HG03460 (cell line): Measurements from ENCODE around the gene COL5A1.
"Not testable (repeated sequence)": the region's sequence is repeated elsewhere in the genome, so short reads cannot be mapped to it uniquely, and the experiment has no call there.

ENCODE experiments used
- ATAC-seq: cut with Tn5 transposase; IDR thresholded peaks from one replicate; pipeline ENCODE4 v1.9.1; 2021; ENCODE audit not compliant: unreplicated experiment

Gene COL5A1

DNA sequence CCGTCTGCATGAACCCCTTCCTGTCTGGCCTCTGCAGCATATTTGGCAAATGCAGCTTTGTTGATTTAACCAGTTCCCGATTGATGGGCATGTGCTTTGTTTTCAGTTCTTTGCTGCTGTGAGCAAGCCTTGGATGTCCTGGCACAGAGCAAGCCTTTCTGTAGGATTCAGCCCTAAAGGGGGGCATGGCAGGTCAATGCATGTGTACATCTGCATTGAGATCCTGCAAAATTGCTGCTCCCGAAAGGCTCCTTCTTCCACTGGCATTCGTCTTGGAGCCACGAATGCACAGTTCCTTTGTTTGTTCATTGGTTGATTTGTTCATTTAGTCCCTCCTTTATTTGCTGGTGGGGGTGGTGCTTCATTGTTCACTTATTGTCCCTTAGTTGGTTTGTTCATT, 34.8 kb downstream of the COL5A1 start:
- ATAC-seq = no peak

DNA sequence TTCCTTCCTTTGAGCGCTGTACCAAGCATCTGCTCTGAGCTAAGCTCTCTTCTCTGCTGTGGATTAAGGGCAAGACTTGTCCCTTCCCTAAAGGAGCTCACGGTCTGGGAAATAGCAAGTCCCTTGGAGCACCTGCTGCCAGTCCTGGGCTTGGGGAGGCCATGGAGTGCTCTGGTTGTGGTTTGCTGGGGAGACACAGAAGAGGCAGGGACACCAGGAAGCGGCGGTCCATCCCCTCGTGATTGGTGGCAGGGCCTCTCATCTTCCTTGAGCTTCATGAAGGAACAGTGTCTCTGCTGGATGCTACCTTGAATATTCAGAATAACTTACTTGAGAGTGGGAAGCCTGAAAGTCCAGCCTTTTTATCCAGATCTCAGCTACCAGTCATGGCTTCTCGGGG, 35.3 kb downstream of the COL5A1 start:
- no peak for ATAC-seq

DNA sequence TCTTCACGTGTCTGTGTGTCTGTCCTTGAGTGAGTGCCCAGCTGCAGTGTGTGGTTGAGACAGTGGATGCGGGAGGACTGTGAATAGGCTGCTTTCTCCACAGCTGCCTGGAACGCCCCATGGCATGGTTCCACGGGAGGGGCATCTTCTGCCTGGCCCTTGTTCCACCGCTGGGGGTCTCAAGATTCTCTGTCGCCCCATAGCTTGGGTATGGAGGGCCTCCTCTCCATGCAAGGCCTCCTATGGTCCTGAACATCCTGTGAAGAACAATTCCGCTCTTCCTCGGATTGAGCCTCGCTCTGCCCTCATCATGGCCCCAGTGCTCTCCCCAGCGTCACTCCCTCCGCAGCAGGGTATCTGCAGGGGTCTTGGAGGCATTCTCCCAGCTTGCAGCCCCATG, 36.1 kb downstream of the COL5A1 start:
- ATAC-seq = no peak

DNA sequence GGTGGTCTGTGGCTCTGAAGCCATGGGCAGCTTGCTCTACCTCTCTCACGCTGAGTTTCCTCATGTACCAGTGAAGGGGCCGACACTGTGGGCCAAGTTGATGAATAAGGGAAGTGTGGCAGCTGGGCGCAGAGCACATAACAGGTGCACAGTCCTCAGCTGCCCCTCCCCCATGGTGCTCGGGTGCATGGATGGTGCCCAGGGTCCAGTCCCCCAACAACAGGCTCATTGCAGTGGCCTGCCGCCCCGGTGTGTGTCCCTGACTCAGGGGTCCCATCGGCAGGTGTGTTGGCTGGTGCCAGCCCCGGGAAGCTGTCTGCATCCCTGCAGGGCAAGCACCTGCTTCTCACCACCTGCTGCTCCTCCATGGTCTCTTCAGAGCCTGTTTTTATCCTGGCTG, 36.6 kb downstream of the COL5A1 start:
- no peak for ATAC-seq

DNA sequence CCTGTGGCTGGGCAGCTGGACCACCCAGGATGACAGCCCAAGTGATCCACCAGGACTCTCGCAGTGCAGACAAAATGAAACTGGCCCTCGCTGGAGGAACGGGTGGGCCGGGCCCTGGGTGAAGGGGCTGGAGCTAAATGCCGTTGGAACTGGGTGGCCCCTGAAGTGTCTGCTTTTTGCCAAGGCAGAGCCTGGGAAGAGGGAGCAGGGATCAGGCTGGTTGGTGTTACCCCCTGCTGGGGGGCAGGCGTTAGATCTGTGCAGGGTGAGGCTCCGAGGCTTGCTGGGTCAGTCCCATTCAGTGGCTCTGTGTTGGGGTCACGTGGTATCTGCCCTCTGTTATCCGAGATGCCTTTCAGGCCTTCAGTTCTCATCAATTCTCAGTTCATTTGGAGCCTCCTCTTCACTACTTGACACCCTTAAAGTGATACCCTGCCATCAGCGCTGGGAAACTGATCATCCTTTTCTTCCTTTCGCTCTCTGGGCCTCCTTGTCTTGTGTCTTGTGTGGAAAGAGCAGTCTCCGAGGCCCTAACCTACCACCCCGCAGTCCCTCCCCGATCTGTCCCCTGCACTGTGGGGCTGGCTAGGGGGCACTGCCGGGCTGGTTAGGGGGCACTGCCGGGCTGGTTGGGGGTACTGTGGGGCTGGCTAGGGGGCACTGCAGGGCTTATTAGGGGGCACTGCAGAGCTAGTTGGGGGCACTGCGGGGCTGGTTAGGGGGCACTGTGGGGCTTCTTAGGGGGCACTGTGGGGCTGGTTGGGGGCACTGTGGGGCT, 37.3 kb downstream of the COL5A1 start:
- ATAC-seq = no peak

DNA sequence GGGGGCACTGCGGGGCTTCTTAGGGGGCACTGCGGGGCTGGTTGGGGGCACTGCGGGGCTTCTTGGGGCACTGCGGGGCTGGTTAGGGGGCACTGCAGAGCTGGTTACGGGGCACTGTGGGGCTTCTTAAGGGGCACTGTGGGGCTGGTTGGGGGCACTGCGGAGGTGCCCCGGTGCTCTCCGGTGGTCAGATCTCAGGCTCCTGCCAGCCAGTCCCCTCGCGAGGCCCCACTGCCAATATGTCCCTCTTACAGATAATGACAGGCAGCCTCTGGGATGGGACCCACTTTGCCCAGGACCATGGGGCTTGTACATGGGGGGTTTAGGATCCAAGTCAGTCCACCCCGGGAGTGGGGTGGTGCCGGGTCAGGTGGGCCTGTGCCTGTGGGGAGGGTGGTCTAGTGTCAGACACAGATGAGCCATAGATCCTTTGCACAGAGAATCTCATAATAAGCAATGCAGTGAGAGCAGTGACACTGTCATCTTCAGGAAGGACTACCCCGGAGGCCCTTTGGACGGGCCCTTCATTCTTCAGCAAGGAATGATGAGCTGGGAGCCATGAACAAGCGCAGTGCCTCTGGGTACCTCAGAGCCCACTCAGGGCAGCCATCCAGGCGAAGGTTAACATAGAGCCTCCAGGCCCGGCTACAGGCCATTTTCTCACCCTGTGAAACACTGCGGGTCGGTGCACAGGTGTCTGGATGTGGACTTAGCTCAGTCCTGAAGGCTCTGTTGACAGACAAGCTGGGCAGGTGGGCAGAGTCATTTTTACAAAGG, 38.2 kb downstream of the COL5A1 start:
- no peak for ATAC-seq

DNA sequence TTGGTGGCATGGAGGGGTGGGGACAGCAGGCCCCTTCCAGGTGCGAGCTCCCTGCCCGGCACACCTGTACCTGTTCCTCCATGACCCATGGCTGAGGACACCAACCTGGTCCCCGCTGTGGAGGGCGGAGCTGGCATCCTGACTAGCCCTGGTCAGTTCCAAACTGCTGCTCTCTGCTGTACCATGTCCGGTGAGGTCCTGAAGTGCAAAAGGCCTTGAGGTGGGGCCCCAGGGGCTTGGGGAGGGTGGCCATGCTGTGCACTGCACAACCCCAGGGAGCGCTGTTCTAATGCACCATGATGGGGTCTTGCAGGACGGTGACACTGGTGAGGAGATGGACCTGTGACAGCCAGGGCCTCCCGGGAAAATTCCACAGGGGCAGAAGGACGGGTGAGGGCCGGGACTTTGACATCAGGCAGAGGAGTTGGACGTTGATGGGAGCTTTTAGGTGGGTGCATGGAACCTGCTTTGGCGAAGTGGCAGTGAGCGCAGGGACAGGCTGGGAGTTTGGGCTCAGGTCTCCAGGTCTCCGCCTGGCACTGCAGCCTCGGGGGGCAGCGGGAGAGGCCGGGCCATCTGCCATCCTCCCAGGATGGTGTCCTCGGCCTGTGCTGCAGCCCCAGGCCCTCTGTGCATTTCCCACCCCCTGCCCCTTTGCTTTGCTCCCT, 38.9 kb downstream of the COL5A1 start:
- ATAC-seq = no peak

DNA sequence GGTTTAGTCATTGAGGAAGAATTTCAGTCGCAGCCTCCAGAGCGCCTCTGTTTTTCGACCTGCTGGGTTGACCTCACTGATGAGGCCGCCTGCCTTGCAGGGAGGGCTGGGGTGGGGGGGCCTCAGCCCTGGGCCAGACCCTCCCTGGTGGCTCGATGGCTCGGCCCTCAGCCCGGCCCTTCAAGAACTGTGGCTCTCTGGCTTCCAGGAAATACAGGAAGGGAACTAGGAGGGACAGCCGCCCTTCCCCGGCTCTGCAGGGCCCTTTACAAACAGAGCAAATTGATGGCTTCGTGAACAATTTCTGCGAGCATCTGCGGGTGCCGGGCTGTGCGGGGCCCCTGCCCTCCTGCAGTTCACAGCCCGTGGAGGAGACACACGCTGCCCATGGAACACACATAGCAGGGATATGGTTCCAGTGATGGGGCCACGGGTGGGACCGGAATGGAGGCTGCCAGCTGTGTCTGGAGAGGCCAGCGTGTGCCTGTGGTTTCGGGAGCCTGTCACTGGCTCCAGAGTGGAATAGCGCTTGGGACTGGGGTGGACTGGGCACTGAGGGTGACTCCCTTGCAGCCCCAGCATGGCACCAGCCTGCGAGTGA, 39.6 kb downstream of the COL5A1 start:
- no peak for ATAC-seq

DNA sequence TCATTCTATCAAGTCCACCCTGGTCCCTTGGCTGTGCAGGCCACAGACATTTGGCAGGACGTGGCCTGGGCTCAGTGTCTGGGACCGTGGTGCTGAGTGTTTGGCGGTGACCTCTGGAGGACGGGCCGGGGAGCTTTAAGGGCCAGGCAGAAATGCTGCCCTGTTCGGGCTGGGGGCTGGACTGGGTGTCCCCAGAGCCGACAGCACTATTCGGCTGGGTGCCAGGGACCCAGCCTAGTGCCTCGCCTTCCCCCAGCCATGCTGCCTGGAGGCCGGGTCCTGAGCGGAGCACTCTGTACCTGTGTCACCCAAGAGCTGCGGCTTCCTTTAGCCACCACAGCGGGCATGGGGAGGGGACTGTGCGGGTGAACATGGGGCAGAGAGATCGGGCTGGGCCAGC, 40.4 kb downstream of the COL5A1 start:
- ATAC-seq = no peak

DNA sequence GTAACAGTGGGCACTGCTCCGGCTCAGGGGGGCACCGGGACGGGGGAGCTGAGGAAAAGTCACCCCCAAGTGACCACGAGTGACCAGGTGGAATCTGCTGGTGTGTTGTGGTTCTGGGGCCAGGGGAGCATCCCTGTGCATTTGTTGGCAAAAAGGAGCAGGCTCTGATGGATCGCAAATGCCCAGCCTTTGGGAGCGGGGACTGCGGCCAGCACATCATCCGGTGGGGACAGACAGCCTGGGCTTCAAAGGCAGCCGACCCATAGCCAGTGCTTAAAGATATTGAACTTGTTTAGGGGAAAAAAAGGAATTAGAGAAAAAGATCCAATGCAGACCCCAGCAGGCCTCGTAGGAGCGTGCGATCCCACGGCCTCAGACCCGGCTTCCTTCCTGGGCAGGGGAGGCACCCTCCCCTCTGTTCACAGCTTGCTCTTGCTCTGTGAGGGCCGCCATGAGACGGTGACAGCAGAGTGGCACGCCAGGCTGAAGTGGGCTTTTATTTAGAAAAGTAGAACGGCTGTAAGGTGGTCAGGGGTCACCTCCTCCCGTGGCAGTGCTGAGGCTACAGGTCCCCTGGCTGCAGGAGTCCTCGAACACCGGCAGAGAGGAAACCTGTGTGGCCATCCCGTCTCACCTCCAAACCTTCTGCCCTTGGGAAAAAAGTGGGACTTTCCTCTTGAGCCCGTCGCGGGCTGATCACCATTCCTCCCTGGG, 41.2 kb downstream of the COL5A1 start:
- no peak for ATAC-seq

DNA sequence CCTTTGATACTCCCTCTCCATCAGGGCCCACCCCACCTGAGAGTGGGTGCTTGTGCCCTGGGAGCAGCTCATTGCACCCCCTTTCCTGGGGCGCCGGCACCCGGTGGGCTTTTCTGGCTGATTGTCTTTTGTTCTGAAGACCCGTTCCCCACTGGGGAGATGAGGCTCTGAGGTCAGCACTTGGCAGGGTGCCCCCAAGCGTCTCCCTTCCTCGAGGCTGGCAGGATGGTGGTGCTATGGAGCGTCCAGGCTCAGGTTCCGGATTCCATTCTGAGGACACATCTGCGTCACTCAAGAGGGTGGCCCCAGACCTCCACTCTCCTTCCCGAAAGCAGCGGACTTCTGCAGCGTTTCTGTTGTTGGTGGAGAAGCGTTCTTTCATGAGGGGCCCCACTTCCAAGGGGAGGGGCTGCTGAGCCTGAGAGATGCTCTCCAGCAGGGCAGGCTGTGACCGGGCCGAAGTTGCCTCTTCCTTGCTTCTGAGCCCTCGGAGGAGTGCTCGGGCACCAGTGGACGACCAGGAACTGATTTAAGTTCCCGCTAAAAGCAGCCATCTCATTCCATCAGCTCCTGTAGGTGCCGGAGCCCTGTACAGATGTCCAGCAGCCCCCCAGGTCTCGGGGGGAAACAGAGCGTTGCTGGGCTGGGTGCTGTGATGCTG, 42.2 kb downstream of the COL5A1 start:
- no peak for ATAC-seq

DNA sequence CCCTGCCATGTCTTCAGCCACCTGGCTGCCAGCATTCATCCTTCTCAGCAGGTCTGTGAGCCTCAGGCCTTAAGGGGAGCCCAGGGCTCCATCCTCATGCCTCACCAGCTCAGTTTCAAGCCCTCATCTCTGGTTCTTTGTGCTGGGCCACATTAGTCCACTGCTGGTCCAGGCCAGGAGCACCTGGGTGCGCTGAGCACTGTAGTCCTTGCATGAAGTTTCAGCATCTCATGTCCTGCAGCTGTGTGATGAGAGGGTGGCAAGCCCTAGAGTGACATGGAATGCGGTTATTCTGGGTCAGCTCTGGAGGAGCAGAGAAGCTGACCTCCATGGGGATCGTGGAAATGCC, 42.7 kb downstream of the COL5A1 start:
- no peak for ATAC-seq

DNA sequence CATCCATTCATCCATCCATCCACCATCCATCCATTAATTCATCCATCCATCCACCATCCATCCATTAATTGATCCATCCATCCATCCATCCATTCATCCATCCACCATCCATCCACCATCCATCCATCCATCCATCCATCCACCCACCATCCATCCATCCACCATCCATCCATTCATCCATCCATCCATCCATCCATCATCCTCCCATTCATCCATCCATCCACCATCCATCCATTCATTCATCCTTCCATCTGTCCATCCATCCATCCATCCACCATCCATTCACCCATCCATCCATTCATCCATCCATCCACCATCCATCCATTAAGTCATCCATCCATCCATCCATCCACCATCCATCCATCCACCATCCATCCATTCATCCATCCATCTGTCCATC, 43.3 kb downstream of the COL5A1 start:
- ATAC-seq = not testable (repeated sequence)

DNA sequence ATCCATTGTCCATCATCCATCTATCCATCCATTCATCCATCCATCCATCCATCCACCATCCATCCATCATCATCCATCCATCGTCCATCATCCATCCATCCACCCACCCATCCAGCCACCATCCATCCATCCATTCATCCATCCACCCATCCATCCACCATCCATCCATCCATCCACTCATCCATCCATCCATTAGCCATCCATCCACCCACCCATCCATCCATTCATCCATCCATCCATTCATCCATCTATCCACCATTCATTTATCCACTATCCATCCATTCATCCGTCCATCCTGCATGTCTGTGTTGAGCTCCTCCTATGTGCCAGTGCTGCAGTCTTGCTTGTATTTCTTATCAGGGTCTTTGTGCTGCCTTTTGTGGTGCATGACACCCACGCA, 44.2 kb downstream of the COL5A1 start:
- no peak for ATAC-seq

DNA sequence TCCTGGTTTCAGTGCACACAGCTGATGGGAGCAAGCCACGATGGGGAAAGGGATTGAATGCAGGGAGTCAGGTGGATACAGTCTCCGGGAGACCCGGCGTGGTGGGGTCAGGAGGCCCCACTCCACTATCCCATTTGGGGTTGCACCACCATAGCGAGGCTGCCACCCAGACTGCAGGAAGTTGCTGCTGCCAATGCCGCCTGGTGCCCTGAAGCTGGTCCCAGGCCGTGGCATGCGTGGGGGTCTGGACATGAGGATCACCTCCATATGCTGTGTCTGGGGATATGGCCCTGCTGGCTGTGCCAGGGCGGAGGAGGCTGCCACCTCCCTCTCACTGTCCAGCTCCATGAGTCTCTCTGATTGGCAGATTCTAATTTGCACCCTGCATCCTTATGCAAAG, 45.3 kb downstream of the COL5A1 start:
- no peak for ATAC-seq

DNA sequence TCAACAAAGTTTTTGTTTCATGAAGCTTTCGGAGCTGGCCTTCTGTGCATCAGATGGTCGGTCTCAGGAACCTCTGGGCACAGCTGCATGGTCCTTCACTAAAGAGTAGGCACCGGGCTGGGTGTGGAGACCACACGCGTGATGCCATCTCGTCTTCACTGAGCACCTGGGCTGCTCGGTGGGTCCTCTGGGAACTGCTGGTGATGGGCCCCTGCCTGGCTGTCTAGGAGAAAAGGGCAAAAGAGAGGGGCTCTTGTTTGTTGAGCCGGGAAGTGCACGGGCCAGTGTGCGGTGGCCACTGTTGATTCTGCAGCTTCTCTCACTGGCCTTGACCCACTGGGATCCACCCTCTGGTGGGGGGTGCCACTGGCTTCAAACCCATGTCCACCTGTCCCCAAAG, 46.0 kb downstream of the COL5A1 start:
- no peak for ATAC-seq

DNA sequence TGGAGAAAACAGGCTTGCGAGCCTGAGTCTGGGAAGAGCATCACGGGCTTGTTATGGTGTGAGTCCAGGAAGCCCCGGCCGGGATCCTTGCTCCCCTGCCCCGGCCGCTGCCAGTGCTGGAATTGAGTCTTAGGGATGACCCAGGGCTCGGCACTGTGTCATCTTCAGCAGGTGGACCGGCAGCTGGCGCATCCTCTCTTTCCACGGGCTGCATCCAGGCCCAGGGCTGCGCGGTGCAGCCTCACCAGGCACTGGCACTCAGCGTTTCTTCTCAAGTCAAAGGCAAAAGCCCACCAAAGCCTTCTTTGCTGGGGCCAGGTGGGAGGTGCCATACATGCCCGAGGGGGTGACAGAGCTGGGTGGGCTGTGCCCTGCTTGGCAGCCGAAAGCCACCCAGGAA, 46.6 kb downstream of the COL5A1 start:
- ATAC-seq = no peak

DNA sequence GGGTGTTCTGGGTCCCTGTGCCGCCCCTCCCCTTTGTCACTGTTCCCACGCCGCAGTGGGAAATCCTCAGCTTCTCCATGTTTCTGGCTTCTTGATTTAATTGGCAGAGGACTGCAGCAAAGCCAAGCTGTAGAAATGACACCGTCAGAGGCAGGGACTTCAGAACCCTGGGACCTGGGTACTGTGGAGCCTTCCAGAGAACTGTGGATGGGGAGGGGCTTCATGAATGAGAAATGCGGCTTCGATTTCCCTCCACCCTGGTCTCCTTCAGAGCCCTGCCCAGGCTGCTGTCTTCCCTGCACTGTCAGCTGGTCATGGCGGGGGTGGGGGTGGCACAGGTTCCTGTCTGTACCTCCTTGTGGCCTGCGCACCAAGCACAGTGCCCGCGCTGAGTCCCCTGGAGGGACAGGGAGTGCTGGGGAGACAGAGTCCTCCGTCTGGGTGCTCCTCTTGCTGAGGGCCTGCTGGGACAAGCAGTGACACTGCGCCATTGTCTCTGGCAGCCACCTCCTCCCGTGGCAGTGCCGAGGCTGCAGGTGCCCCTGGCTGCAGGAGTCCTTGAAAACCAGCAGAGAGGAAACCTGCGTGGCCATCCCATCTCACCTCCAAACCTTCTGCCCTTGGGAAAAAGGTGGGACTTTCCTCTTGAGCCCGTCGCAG, 47.2 kb downstream of the COL5A1 start:
- ATAC-seq = no peak

DNA sequence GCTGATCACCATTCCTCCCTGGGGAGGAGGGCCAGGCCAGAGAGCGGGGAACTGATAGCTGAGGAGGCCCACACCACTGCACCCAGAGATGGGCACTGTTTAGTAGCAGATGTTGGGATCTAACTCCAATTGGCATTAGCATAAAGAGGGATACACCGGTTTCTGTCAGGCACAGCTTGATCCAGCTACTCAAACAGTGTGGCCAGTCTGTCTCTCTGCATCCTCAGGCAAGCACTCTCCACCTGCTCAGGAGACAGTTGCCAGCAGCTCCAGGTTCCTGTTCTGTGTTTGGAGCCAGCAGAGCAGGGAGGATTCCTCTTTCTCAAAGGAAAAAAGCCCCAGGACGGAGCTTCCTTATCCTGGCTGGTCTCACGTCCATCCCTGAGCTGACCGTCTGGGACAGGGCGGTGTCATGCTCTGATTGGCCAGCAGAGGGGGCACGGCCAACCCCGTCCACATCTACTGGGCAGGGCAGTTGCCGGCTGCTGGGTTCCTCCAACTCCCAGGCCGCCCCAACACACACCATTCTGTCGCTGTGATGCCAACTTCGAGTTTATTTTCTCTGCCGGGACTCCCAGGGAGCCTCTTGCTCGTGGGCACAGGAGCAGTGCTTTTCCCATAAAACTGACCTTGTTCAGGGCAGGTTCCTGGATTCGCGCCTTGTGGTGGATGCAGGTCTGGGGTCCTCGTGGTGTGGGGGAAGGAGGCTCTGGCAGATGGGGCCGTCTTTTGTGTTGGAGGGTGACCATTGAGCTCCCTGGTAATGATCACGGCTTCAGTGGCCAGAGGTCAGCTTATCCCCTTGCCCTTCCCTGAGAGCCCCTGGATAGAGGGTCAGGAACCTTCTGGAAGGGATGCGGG, 47.9 kb downstream of the COL5A1 start:
- no peak for ATAC-seq
